Measurements from ENCODE around the gene ORMDL2.
"Not testable (repeated sequence)": the region's sequence is repeated elsewhere in the genome, so short reads cannot be mapped to it uniquely, and the experiment has no call there.

The ORMDL2 gene

GRCh38 chr12:55816881-55817344, 928 bp upstream of the ORMDL2 start:
- H3K27me3 Mint-ChIP-seq = no peaks in the 10 kb centered on the region
- H3K9me3 Mint-ChIP-seq = no peaks in the 10 kb centered on the region
- ATAC-seq = no peak
- DNase-seq = no peak
- no peak overlapping the region for H3K4me3 Mint-ChIP-seq
- peaks cover 41% of the 10 kb centered on the region for H3K36me3 Mint-ChIP-seq (ENCODE audit: low read depth)
- H3K4me1 Mint-ChIP-seq = peaks cover 50% of the 10 kb centered on the region
- no peak overlapping the region for H3K27ac Mint-ChIP-seq

DNA sequence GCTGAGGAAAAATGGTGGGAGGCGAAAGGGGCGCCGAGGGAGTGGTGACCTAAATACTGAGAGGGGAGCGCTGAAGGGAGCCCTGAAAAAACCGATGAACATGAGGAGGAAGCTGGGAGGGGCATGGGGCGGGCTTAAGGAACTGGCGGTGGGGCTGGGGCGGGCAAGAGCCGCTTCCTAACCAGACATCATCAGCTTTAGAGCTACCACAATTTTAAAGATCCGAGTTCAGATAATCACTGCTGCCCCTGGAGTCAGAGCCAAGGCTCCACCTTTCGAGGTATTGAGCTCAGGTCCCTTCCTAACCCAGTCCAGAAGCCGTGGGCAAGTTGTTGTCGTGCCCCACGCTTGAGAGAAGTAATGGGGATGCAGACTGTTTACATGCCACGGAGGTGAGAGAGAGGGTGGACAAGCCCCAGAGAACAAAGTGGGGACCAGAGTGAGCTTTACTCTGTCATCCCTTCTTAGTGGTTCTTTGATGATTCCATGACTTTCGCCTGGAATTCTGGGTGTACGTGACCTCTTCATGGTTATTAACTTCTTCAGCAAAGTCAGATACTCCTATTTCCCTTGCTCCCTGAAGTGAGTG, 393 bp downstream of the ORMDL2 start:
- H3K4me3 Mint-ChIP-seq = no peak overlapping the region
- H3K27me3 Mint-ChIP-seq = no peaks in the 10 kb centered on the region
- H3K36me3 Mint-ChIP-seq (ENCODE audit: low read depth) = peaks cover 39% of the 10 kb centered on the region
- no peaks in the 10 kb centered on the region for H3K9me3 Mint-ChIP-seq
- no peak overlapping the region for H3K27ac Mint-ChIP-seq
- H3K4me1 Mint-ChIP-seq = peaks cover 38% of the 10 kb centered on the region
- ATAC-seq (peak; percentile 45), DNase-seq (no peak)

DNA sequence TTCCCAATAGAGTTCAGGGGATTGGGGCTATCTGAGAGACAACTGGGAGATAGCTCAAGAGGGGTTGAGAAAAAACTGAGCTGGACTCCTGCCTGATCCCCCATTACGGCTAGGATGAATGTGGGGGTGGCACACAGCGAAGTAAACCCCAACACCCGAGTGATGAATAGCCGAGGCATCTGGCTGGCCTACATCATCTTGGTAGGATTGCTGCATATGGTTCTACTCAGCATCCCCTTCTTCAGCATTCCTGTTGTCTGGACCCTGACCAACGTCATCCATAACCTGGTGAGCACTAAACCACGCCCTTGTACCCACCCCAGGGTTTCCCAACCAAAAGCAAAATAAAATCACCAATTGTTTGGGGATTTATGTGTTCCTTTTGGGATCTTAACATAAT, 1.0 kb downstream of the ORMDL2 start:
- H3K4me3 Mint-ChIP-seq = no peak overlapping the region
- peaks cover 37% of the 10 kb centered on the region for H3K4me1 Mint-ChIP-seq
- DNase-seq (no peak), ATAC-seq (no peak)
- H3K27me3 Mint-ChIP-seq = no peaks in the 10 kb centered on the region
- peaks cover 39% of the 10 kb centered on the region for H3K36me3 Mint-ChIP-seq (ENCODE audit: low read depth)
- peak overlapping the region; percentile 50 for H3K27ac Mint-ChIP-seq
- no peaks in the 10 kb centered on the region for H3K9me3 Mint-ChIP-seq

DNA sequence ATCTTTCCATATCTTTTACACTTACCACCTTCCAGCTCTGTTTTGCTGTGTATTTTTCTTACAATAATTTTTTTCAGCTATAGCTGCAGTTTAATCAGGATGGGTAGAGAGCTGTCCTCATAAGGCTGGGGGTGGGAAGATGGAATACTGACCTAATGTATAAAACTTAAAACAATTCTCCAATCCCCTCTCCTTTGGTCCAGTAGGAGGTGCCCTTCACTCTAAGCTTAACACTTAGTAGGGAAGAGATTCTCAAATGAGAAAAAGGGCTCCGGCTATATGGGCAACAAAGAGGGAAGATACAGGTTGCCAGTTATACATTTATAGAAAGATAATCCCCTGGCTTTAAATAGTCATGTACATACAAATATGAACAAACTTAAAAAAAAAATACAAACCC, 2.8 kb downstream of the ORMDL2 start:
- DNase-seq (no peak), ATAC-seq (no peak)
- Mint-ChIP-seq H3K27me3 (no peaks in the 10 kb centered on the region), H3K4me1 (peaks cover 34% of the 10 kb centered on the region), H3K9me3 (no peaks in the 10 kb centered on the region), H3K4me3 (no peak overlapping the region), H3K27ac (peak overlapping the region; percentile 21), H3K36me3 (ENCODE audit: low read depth) (peaks cover 33% of the 10 kb centered on the region)

DNA sequence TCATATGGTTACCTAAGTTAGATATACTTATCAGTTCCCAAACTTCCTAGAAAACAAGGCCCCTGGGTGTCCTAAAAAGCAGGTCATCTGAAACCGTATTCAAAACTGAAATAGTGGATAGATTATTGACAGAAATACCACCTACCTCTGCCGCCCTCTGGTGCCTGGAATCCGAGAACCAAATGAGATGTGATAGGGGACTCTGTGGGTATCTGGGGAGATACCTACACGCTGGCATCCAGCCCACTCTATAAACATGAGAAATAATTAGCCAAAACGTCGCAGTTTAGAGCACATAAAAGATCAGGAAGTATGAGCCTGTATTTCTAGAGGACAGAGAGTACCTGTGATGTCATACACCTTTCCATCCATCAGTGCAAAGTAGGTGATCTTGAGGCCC, 4.4 kb downstream of the ORMDL2 start:
- Mint-ChIP-seq H3K27ac (peak overlapping the region; percentile 8), H3K27me3 (no peaks in the 10 kb centered on the region), H3K4me3 (no peak overlapping the region), H3K9me3 (no peaks in the 10 kb centered on the region), H3K4me1 (peaks cover 39% of the 10 kb centered on the region), H3K36me3 (ENCODE audit: low read depth) (peaks cover 34% of the 10 kb centered on the region)
- ATAC-seq (no peak), DNase-seq (no peak)

DNA sequence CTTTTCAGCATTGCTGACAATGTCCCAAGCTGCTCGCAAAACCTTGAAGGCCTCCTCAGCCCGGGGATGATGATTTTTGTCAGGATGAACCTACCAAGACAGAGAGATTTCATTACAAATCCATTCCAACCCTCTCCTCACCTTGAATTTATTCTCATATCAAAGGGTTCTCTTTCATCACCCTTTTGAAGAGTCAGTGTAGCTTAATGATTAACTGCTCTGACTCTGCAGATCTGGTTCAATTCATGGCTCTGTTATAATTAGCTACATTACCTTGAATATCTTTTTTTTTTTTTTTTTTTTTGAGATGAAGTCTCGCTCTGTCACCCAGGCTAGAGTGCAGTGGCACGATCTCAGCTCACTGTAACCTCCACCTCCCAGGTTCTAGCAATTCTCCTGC, 5.6 kb downstream of the ORMDL2 start:
- H3K9me3 Mint-ChIP-seq = no peaks in the 10 kb centered on the region
- H3K36me3 Mint-ChIP-seq (ENCODE audit: low read depth) = peaks cover 44% of the 10 kb centered on the region
- ATAC-seq (no peak), DNase-seq (no peak)
- H3K27me3 Mint-ChIP-seq = no peaks in the 10 kb centered on the region
- H3K4me1 Mint-ChIP-seq = peaks cover 48% of the 10 kb centered on the region
- H3K4me3 Mint-ChIP-seq = no peak overlapping the region
- H3K27ac Mint-ChIP-seq = peak overlapping the region; percentile 15

DNA sequence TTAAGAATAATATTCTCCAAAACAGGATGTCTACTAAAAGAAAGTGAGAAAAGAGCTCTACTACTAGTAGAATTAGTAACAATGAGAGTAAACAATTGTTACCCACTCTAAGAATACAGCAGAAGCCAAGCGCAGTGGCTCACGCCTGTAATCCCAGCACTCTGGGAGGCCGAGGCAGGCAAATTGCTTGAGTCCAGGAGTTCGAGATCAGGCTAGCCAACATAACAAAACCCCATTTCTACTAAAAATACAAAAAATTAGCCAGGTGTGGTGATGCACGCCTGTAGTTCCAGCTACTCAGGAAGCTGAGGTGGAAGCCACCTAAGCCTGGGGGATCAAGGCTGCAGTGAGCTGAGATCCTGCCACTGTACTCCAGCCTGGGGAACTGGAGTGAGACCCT, 6.9 kb downstream of the ORMDL2 start:
- DNase-seq (no peak), ATAC-seq (no peak)
- Mint-ChIP-seq H3K9me3 (no peaks in the 10 kb centered on the region), H3K4me3 (peak overlapping the region; percentile 66), H3K4me1 (peaks cover 41% of the 10 kb centered on the region), H3K36me3 (ENCODE audit: low read depth) (peaks cover 36% of the 10 kb centered on the region), H3K27ac (peak overlapping the region; percentile 81), H3K27me3 (no peaks in the 10 kb centered on the region)

- H3K27ac Mint-ChIP-seq = peak overlapping the region; percentile 95
- ATAC-seq = no peak
- H3K9me3 Mint-ChIP-seq = no peaks in the 10 kb centered on the region
- no peaks in the 10 kb centered on the region for H3K27me3 Mint-ChIP-seq
- no peak for DNase-seq
- H3K4me3 Mint-ChIP-seq = peak overlapping the region; percentile 99
- H3K36me3 Mint-ChIP-seq (ENCODE audit: low read depth) = peaks cover 25% of the 10 kb centered on the region
- H3K4me1 Mint-ChIP-seq = peaks cover 52% of the 10 kb centered on the region
Measured at GRCh38 chr12:55827806-55828205, 10.0 kb downstream of the ORMDL2 start.

GRCh38 chr12:55828357-55828756, 10.5 kb downstream of the ORMDL2 start:
- Mint-ChIP-seq H3K9me3 (no peaks in the 10 kb centered on the region), H3K36me3 (ENCODE audit: low read depth) (peaks cover 21% of the 10 kb centered on the region)

DNA sequence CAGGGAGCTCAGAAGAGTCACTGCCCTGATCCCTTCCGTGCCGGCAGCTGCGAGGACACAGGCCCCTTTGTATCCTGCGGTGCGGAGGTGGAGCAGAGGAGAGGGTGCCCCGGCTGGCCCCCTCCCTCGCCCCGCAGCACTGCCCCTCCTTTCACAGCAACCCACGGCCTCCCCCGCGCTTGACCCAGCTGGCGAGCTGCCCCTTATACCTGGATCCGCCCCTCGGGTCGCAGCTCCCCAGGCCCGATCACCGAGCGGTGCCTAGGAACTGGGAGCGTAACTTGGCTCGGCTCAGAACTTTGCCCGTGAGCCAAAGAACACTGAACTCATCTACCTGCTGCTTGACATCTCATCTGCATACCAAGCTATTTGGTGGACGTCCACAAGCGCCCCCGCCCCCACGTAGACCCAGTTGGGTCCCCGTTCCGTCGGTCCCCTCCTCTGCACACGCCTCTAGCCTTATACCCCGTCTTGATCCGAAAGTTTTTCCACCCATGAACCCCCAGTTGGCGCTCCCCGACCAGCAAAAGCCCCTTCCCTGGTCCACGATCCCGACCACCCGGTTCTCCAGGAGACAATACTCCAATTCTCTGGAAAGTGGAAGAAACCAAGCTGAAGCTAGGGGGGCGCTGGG, 12.2 kb downstream of the ORMDL2 start:
- H3K4me1 Mint-ChIP-seq = peaks cover 44% of the 10 kb centered on the region
- DNase-seq = peak; percentile 42

More at GRCh38 chr12:55828357-55828756, 10.5 kb downstream of the ORMDL2 start:
- no peaks in the 10 kb centered on the region for H3K27me3 Mint-ChIP-seq
- no peak for ATAC-seq
- H3K4me1 Mint-ChIP-seq = peaks cover 52% of the 10 kb centered on the region
- peak overlapping the region; percentile 95 for H3K27ac Mint-ChIP-seq
- no peak for DNase-seq
- peak overlapping the region; percentile 99 for H3K4me3 Mint-ChIP-seq

DNA sequence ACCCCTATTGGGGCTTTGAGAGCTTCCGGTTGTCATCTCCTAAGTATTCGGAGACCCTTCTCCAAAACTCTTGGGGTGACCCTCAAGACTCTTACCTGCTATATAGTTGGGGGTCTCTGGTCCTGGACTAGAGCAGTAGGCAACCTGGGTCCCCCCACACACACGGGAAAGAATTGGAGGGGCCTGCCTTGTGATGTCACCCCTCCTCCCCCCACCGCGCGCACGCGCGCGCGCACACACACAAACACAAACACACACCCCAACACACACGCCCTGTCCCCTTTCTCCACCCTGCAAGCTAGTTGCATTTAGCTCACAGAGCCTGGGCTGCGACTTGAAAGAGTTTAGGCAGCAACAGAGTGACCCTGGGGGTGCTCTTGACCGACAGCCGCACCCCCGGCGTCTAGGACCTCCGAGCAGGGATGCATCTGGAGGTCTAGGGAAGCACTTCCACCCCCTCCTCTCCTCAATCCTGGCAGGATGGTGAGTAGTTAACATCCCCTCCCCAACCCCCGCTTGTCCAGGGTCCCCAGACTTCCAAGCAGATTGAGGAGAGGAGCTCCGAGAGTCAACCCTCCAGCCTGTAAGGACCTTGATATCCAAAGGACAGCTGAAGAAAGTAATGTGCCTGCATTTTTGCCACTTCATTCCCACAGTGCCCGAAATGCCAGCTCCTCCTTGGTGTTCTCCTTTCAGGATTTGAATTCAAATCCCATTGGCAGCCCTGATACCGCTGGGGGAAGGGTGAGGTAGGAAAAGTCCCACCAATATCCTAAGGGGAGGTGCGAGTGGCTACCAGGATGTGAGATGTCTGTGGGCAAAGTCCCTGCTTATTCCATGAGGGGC, 13.0 kb downstream of the ORMDL2 start:
- DNase-seq (peak; percentile 59), ATAC-seq (no peak)
- Mint-ChIP-seq H3K4me3 (peak overlapping the region; percentile 99), H3K36me3 (ENCODE audit: low read depth) (peaks cover 14% of the 10 kb centered on the region), H3K27ac (peak overlapping the region; percentile 95), H3K4me1 (peaks cover 38% of the 10 kb centered on the region), H3K27me3 (no peaks in the 10 kb centered on the region), H3K9me3 (no peaks in the 10 kb centered on the region)

More for the DNA sequence above, 12.2 kb downstream of the ORMDL2 start:
- Mint-ChIP-seq H3K27me3 (no peaks in the 10 kb centered on the region), H3K36me3 (ENCODE audit: low read depth) (peaks cover 16% of the 10 kb centered on the region), H3K4me3 (peak overlapping the region; percentile 99), H3K27ac (peak overlapping the region; percentile 95), H3K9me3 (no peaks in the 10 kb centered on the region)
- ATAC-seq = peak; percentile 14

- Mint-ChIP-seq H3K4me3 (peak overlapping the region; percentile 99), H3K27ac (no peak overlapping the region), H3K27me3 (no peaks in the 10 kb centered on the region), H3K9me3 (no peaks in the 10 kb centered on the region), H3K36me3 (ENCODE audit: low read depth) (peaks cover 11% of the 10 kb centered on the region), H3K4me1 (peaks cover 33% of the 10 kb centered on the region)
- DNase-seq (no peak), ATAC-seq (no peak)
Measured at GRCh38 chr12:55831447-55831815, 13.6 kb downstream of the ORMDL2 start.

DNA sequence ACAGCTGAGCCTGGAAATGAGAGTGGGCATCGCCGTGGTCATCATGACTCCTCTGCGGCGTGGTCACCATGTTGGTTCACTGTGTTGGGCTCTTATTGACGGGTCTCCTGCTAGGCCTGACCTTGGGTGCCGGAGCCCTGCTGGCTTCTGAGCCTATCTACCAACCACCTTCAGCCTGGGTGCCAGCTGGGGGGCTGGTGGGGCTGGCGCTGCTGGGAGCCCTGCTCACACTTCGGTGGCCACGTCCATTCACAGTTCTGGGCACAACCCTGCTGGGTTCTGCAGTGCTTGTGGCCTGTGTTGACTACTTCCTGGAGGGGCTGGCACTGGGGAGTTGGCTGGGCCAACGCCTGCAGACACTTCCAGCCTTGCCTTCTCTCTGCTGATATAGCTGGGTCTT, 15.2 kb downstream of the ORMDL2 start:
- H3K27ac Mint-ChIP-seq = no peak overlapping the region
- no peaks in the 10 kb centered on the region for H3K9me3 Mint-ChIP-seq
- ATAC-seq (no peak), DNase-seq (no peak)
- H3K4me1 Mint-ChIP-seq = peaks cover 20% of the 10 kb centered on the region
- peaks cover 3% of the 10 kb centered on the region for H3K36me3 Mint-ChIP-seq (ENCODE audit: low read depth)
- no peak overlapping the region for H3K4me3 Mint-ChIP-seq
- no peaks in the 10 kb centered on the region for H3K27me3 Mint-ChIP-seq

DNA sequence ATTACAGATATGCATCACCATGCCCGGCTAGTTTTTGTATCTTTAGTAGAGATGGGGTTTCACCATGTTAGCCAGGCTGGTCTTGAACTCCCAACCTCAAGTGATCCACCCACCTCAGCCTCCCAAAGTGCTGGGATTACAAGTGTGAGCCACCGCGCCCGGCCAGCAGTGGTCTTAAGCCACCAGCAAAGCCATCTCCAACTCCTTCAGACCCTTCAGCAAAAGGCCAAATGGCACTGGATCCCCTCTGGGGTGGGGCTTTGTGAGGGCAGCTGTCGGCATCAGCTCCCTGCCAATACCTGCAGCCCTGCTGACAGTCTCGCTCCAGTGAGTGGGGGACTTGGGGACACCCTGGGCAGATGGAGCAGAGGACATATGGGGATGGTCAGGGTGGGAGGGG, 16.6 kb downstream of the ORMDL2 start:
- not testable (repeated sequence) for DNase-seq; H3K4me3 Mint-ChIP-seq; H3K27me3 Mint-ChIP-seq; H3K27ac Mint-ChIP-seq; H3K9me3 Mint-ChIP-seq; H3K36me3 Mint-ChIP-seq (ENCODE audit: low read depth); ATAC-seq
- H3K4me1 Mint-ChIP-seq = peaks cover 13% of the 10 kb centered on the region

- Mint-ChIP-seq H3K27ac (no peak overlapping the region), H3K4me3 (no peak overlapping the region), H3K36me3 (ENCODE audit: low read depth) (no peaks in the 10 kb centered on the region), H3K4me1 (no peaks in the 10 kb centered on the region), H3K9me3 (no peaks in the 10 kb centered on the region), H3K27me3 (no peaks in the 10 kb centered on the region)
- DNase-seq (no peak), ATAC-seq (no peak)
Measured at GRCh38 chr12:55838361-55838760, 20.5 kb downstream of the ORMDL2 start.
